ENCODE data around the gene BCORL1.
A peak's percentile ranks its signal among the peaks of the same experiment; 100 is the strongest.

Gene BCORL1

GRCh38 chrX:129958814-129959492 is 23.5 kb upstream of the BCORL1 start:
- Histone ChIP-seq H3K36me3 (replicated peaks; ENCODE audit: insufficient read depth, low read length) (no peaks in the 10 kb centered on the region), H3K4me3 (ENCODE audit: low read length) (no peak overlapping the region), H3K27me3 (replicated peaks; ENCODE audit: insufficient read depth, low read length) (no peaks in the 10 kb centered on the region), H3K9me3 (replicated peaks; ENCODE audit: insufficient read depth, low read length) (no peaks in the 10 kb centered on the region), H3K4me1 (ENCODE audit: low read length) (peaks cover 5% of the 10 kb centered on the region), H3K79me2 (ENCODE audit: low read length) (no peaks in the 10 kb centered on the region), H3K27ac (ENCODE audit: low read length) (no peak overlapping the region), H3K9ac (ENCODE audit: low read length) (no peak overlapping the region), H3F3A (ENCODE audit: insufficient read depth, low read length) (peaks cover 7% of the 10 kb centered on the region; the same call in 1 of the 2 replicates), H4K20me1 (ENCODE audit: insufficient read depth, low read length) (no peaks in the 10 kb centered on the region), H3K9me2 (replicated peaks; ENCODE audit: insufficient read depth, low read length) (no peaks in the 10 kb centered on the region), H2AFZ (ENCODE audit: low read length) (no peak overlapping the region), H3K4me2 (ENCODE audit: low read depth, low read length) (no peak overlapping the region)
- no peak for TF ChIP-seq EZH2 (optimal IDR thresholded peaks at IDR 0.05; ENCODE audit: low read depth, low read length)
- no peak for TF ChIP-seq CTCF (IDR thresholded peaks at IDR 0.05; ENCODE audit: low read length)
- no peak for TF ChIP-seq EZH2phosphoT487 (IDR thresholded peaks at IDR 0.05; ENCODE audit: low read length)
- no peak for DNase-seq

GRCh38 chrX:129959493-129959832 is 23.0 kb upstream of the BCORL1 start:
- Histone ChIP-seq H4K20me1 (ENCODE audit: insufficient read depth, low read length) (no peaks in the 10 kb centered on the region), H3K9me2 (replicated peaks; ENCODE audit: insufficient read depth, low read length) (no peaks in the 10 kb centered on the region), H3F3A (ENCODE audit: insufficient read depth, low read length) (peaks cover 7% of the 10 kb centered on the region; the same call in 1 of the 2 replicates), H3K4me2 (ENCODE audit: low read depth, low read length) (no peak overlapping the region), H3K9ac (ENCODE audit: low read length) (no peak overlapping the region), H3K4me1 (ENCODE audit: low read length) (peaks cover 5% of the 10 kb centered on the region), H3K79me2 (ENCODE audit: low read length) (no peaks in the 10 kb centered on the region), H3K36me3 (replicated peaks; ENCODE audit: insufficient read depth, low read length) (no peaks in the 10 kb centered on the region), H3K27me3 (replicated peaks; ENCODE audit: insufficient read depth, low read length) (no peaks in the 10 kb centered on the region), H3K4me3 (ENCODE audit: low read length) (no peak overlapping the region), H3K9me3 (replicated peaks; ENCODE audit: insufficient read depth, low read length) (no peaks in the 10 kb centered on the region), H3K27ac (ENCODE audit: low read length) (no peak overlapping the region), H2AFZ (ENCODE audit: low read length) (no peak overlapping the region)
- DNase-seq, result no peak
- TF ChIP-seq CTCF (IDR thresholded peaks at IDR 0.05; ENCODE audit: low read length) (no peak), EZH2phosphoT487 (IDR thresholded peaks at IDR 0.05; ENCODE audit: low read length) (no peak), EZH2 (optimal IDR thresholded peaks at IDR 0.05; ENCODE audit: low read depth, low read length) (no peak)

GRCh38 chrX:129961180-129962083 is 21.0 kb upstream of the BCORL1 start:
- Histone ChIP-seq H3K9ac (ENCODE audit: low read length) (peak overlapping the region; percentile 50; the same call in 1 of the 2 replicates), H3K36me3 (replicated peaks; ENCODE audit: insufficient read depth, low read length) (no peaks in the 10 kb centered on the region), H3K9me3 (replicated peaks; ENCODE audit: insufficient read depth, low read length) (no peaks in the 10 kb centered on the region), H3K4me2 (ENCODE audit: low read depth, low read length) (peak overlapping the region; percentile 80), H3K9me2 (replicated peaks; ENCODE audit: insufficient read depth, low read length) (no peaks in the 10 kb centered on the region), H3K27ac (ENCODE audit: low read length) (peak overlapping the region; percentile 43; the same call in 1 of the 2 replicates), H3K27me3 (replicated peaks; ENCODE audit: insufficient read depth, low read length) (no peaks in the 10 kb centered on the region), H3F3A (ENCODE audit: insufficient read depth, low read length) (no peaks in the 10 kb centered on the region; the same call in 1 of the 2 replicates), H3K79me2 (ENCODE audit: low read length) (no peaks in the 10 kb centered on the region), H4K20me1 (ENCODE audit: insufficient read depth, low read length) (no peaks in the 10 kb centered on the region), H2AFZ (ENCODE audit: low read length) (peak overlapping the region; percentile 87), H3K4me3 (ENCODE audit: low read length) (peak overlapping the region; percentile 51), H3K4me1 (ENCODE audit: low read length) (peaks cover 5% of the 10 kb centered on the region)
- TF ChIP-seq EZH2phosphoT487 (IDR thresholded peaks at IDR 0.05; ENCODE audit: low read length), result no peak
- TF ChIP-seq CTCF (IDR thresholded peaks at IDR 0.05; ENCODE audit: low read length), result no peak
- no peak for TF ChIP-seq EZH2 (optimal IDR thresholded peaks at IDR 0.05; ENCODE audit: low read depth, low read length)
- DNase-seq, result peak; percentile 89

All from MM.1S (cell line).